H9 (cell line): Measurements from ENCODE around the gene SLC38A5. TPM values are rescaled to one million over a fixed set of nuclear protein-coding genes. Genes with fewer than 3 reads are reported as not detected.

Experiments used
- DNase-seq: peaks from one replicate; pipeline ENCODE4 v3.0.0-alpha.2; 2017
- H2AFZ ChIP-seq: one replicate; pipeline ENCODE4 v1.6.1; 2013; ENCODE audit warnings: mild to moderate bottlenecking, low read length, control low read depth, moderate library complexity
- H2AK5ac ChIP-seq: 2 replicates; pipeline ENCODE4 v1.6.1; 2013; ENCODE audit warnings: low read length, control low read depth, mixed read lengths; ENCODE audit not compliant: insufficient read length
- H2BK120ac ChIP-seq: one replicate; pipeline ENCODE4 v1.6.1; 2013; ENCODE audit warnings: low read depth, mild to moderate bottlenecking, low read length, control low read depth, inconsistent platforms; ENCODE audit not compliant: poor library complexity, severe bottlenecking
- H2BK12ac ChIP-seq: 2 replicates; pipeline ENCODE4 v1.6.1; 2013; ENCODE audit warnings: low read length, control low read depth, mixed read lengths, low read depth; ENCODE audit not compliant: insufficient read length
- H2BK15ac ChIP-seq: 2 replicates; pipeline ENCODE4 v1.6.1; 2013; ENCODE audit warnings: low read depth, low read length, control low read depth
- H2BK20ac ChIP-seq: one replicate; pipeline ENCODE4 v1.6.1; 2013; ENCODE audit warnings: low read depth, mild to moderate bottlenecking, low read length, control low read depth, inconsistent platforms; ENCODE audit not compliant: poor library complexity, severe bottlenecking
- H2BK5ac ChIP-seq: 2 replicates; pipeline ENCODE4 v1.6.1; 2013; ENCODE audit warnings: low read length, control low read depth, mixed read lengths; ENCODE audit not compliant: insufficient read length
- H3K14ac ChIP-seq: 2 replicates; pipeline ENCODE4 v1.6.1; 2013; ENCODE audit warnings: low read length, control low read depth; ENCODE audit not compliant: insufficient read depth
- H3K18ac ChIP-seq: 2 replicates; pipeline ENCODE4 v1.6.1; 2013; ENCODE audit warnings: low read depth, mild to moderate bottlenecking, mixed read lengths, low read length, control low read depth; ENCODE audit not compliant: insufficient read length
- H3K23ac ChIP-seq: 2 replicates; pipeline ENCODE4 v1.6.1; 2013; ENCODE audit warnings: low read length, control low read depth, mixed read lengths, low read depth; ENCODE audit not compliant: insufficient read length
- H3K23me2 ChIP-seq: 2 replicates; pipeline ENCODE4 v1.6.1; 2013; ENCODE audit warnings: low read depth, mild to moderate bottlenecking, mixed read lengths, low read length, control low read depth; ENCODE audit not compliant: insufficient read length, poor library complexity, severe bottlenecking
- H3K27ac ChIP-seq: 2 replicates; pipeline ENCODE4 v1.5.1; 2013; ENCODE audit warnings: low read length, control low read depth, mixed read lengths, low read depth; ENCODE audit not compliant: insufficient read length
- H3K27me3 ChIP-seq: 2 replicates; pipeline ENCODE4 v1.6.1; 2013; ENCODE audit warnings: low read length, control low read depth, inconsistent platforms; ENCODE audit not compliant: insufficient read depth
- H3K4ac ChIP-seq: 2 replicates; pipeline ENCODE4 v1.6.1; 2013; ENCODE audit warnings: low read depth, mild to moderate bottlenecking, control low read depth, inconsistent platforms, low read length, moderate library complexity
- H3K4me1 ChIP-seq: 2 replicates; pipeline ENCODE4 v1.6.1; 2013; ENCODE audit warnings: low read length, control low read depth, inconsistent platforms; ENCODE audit not compliant: insufficient read depth
- H3K4me2 ChIP-seq: 2 replicates; pipeline ENCODE4 v1.6.1; 2013; ENCODE audit warnings: low read length, control low read depth, mixed read lengths; ENCODE audit not compliant: insufficient read length, insufficient read depth
- H3K56ac ChIP-seq: 2 replicates; pipeline ENCODE4 v1.6.1; 2013; ENCODE audit warnings: low read depth, mild to moderate bottlenecking, mixed read lengths, low read length, control low read depth; ENCODE audit not compliant: insufficient read length
- H3K79me1 ChIP-seq: 2 replicates; pipeline ENCODE4 v1.6.1; 2013; ENCODE audit warnings: low read depth, mild to moderate bottlenecking, moderate library complexity, low read length, control low read depth, inconsistent platforms; ENCODE audit not compliant: insufficient read depth, poor library complexity, severe bottlenecking
- H3K79me2 ChIP-seq: 2 replicates; pipeline ENCODE4 v1.6.1; 2013; ENCODE audit warnings: low read length, control low read depth, inconsistent platforms; ENCODE audit not compliant: insufficient read depth
- H3K9ac ChIP-seq: 2 replicates; pipeline ENCODE4 v1.6.1; 2013; ENCODE audit warnings: low read length, control low read depth, mixed read lengths; ENCODE audit not compliant: insufficient read length; ENCODE audit errors: extremely low read depth
- H3K9me3 ChIP-seq: one replicate; pipeline ENCODE4 v1.6.1; 2013; ENCODE audit warnings: low read depth, low read length, inconsistent platforms; ENCODE audit not compliant: control insufficient read depth
- H3T11ph ChIP-seq: one replicate; pipeline ENCODE4 v1.6.1; 2013; ENCODE audit warnings: mild to moderate bottlenecking, low read length, control low read depth, inconsistent platforms
- H4K20me1 ChIP-seq: one replicate; pipeline ENCODE4 v1.6.1; 2013; ENCODE audit not compliant: control insufficient read depth, insufficient read length, insufficient read depth
- H4K5ac ChIP-seq: 2 replicates; pipeline ENCODE4 v1.6.1; 2013; ENCODE audit warnings: low read depth, mild to moderate bottlenecking, mixed read lengths, low read length, control low read depth; ENCODE audit not compliant: insufficient read length
- H4K8ac ChIP-seq: replicated peaks from 2 replicates; pipeline ENCODE4 v1.6.1; 2013; ENCODE audit warnings: low read length, control low read depth, mixed read lengths, low read depth; ENCODE audit not compliant: insufficient read length
- H4K91ac ChIP-seq: 2 replicates; pipeline ENCODE4 v1.6.1; 2013; ENCODE audit warnings: low read depth, mild to moderate bottlenecking, moderate library complexity, mixed read lengths, low read length, control low read depth; ENCODE audit not compliant: insufficient read length
- H3K27ac Mint-ChIP-seq, 3 experiments: 2 replicates in 2 of 3; 3 replicates in 1 of 3; pipeline ENCODE4 v1.8.0; 2020 to 2021; ENCODE audit warnings: mixed read lengths in 3 of 3, mild to moderate bottlenecking in 1 of 3, moderate library complexity in 1 of 3
- H3K27me3 Mint-ChIP-seq: 2 replicates; pipeline ENCODE4 v1.8.0; 2021; ENCODE audit warnings: low read depth, mild to moderate bottlenecking, moderate library complexity, mixed read lengths
- H3K36me3 Mint-ChIP-seq, 3 experiments: 2 replicates in 2 of 3; 3 replicates in 1 of 3; pipeline ENCODE4 v1.8.0; 2020 to 2021; ENCODE audit warnings: low read depth in 3 of 3, mixed read lengths in 3 of 3; ENCODE audit not compliant: insufficient read depth in 1 of 3
- H3K4me1 Mint-ChIP-seq, 2 experiments: 2 replicates each; pipeline ENCODE4 v1.8.0; 2020; ENCODE audit warnings: mixed read lengths in 2 of 2
- H3K4me3 Mint-ChIP-seq, 2 experiments: 2 replicates in 1 of 2; 3 replicates in 1 of 2; pipeline ENCODE4 v1.8.0; 2020 to 2021; ENCODE audit warnings: mild to moderate bottlenecking in 2 of 2, mixed read lengths in 2 of 2, moderate library complexity in 1 of 2
- H3K9me3 Mint-ChIP-seq, 2 experiments: 2 replicates in 1 of 2; 3 replicates in 1 of 2; pipeline ENCODE4 v1.8.0; 2020; ENCODE audit warnings: mild to moderate bottlenecking in 2 of 2, mixed read lengths in 2 of 2, moderate library complexity in 1 of 2
- CTCF ChIP-seq: fragments of 200-600 bp; sonication (generic); conservative IDR thresholded peaks from 3 replicates; pipeline ENCODE4 v1.8.0; 2021; ENCODE audit warnings: antibody characterized with exemption, mild to moderate bottlenecking
- WGBS: extraction: QIAGEN DNeasy Blood & Tissue Kit; methylation state at CpG from one replicate; pipeline ENCODE4 v1.1.7; 2013; ENCODE audit warnings: missing lambda C conversion rate, low lambda C conversion rate, mixed read lengths; ENCODE audit not compliant: insufficient read length; ENCODE audit errors: extremely low coverage; 5-methylcytosine and 5-hydroxymethylcytosine counted together
- total RNA-seq: library from RNA; stranded (reverse); gene quantifications from 2 replicates; pipeline ENCODE4 v1.2.1, GENCODE V29; 2021

SLC38A5 gene
- total RNA-seq, 1 experiment from 2014 or later = 28.3 TPM

GRCh38 chrX:48493890-48494364, 23.9 kb upstream of the SLC38A5 start:
- peaks cover 37% of the 10 kb centered on the region for H3K9me3 ChIP-seq
- H2BK20ac ChIP-seq = no peak overlapping the region
- peaks cover 74 to 78% of the 10 kb centered on the region in 2 experiments for H3K9me3 Mint-ChIP-seq

More at GRCh38 chrX:48493890-48494364, 23.9 kb upstream of the SLC38A5 start:
- H3K4me1 ChIP-seq = no peaks in the 10 kb centered on the region
- H2BK120ac ChIP-seq = no peak overlapping the region
- peaks cover 2% of the 10 kb centered on the region for H3K27me3 Mint-ChIP-seq
- H3K56ac ChIP-seq = no peak overlapping the region
- H3K23ac ChIP-seq = no peak overlapping the region
- H2AK5ac ChIP-seq = no peak overlapping the region
- H3K27ac Mint-ChIP-seq = no peak overlapping the region
- no peak overlapping the region for H2AFZ ChIP-seq
- H2BK12ac ChIP-seq = no peak overlapping the region
- H3T11ph ChIP-seq = no peak overlapping the region
- no peak overlapping the region for H2BK15ac ChIP-seq
- no peak overlapping the region for H3K27ac ChIP-seq
- peak; percentile 64 for TF ChIP-seq CTCF
- WGBS = no CpG with 5 or more reads among the region's 10 CpGs
- no peak overlapping the region; the same call in 1 of the 2 replicates for H3K14ac ChIP-seq
- H4K5ac ChIP-seq = no peak overlapping the region
- no peak overlapping the region for H4K91ac ChIP-seq
- 0 out of 4 replicates have a peak, but pooled peaks cover 0 to 2% of the 10 kb centered on the region in 2 experiments for H3K4me1 Mint-ChIP-seq
- no peak overlapping the region for H4K8ac ChIP-seq
- no peaks in the 10 kb centered on the region for H3K27me3 ChIP-seq
- no peak overlapping the region for H3K4ac ChIP-seq
- no peaks in the 10 kb centered on the region for H3K79me2 ChIP-seq
- H4K20me1 ChIP-seq = no peaks in the 10 kb centered on the region
- no peak overlapping the region; a peak in 1 of 5 replicates for H3K4me3 Mint-ChIP-seq
- H3K9ac ChIP-seq = no peak overlapping the region
- peaks cover 0 to 3% (median 0%) of the 10 kb centered on the region in 3 experiments; a peak in 2 of 7 replicates for H3K36me3 Mint-ChIP-seq
- no peak overlapping the region for H3K18ac ChIP-seq
- no peaks in the 10 kb centered on the region for H3K23me2 ChIP-seq
- peak; percentile 64 for DNase-seq
- H3K79me1 ChIP-seq = no peaks in the 10 kb centered on the region
- no peak overlapping the region for H2BK5ac ChIP-seq
- no peak overlapping the region for H3K4me2 ChIP-seq
